Muscle of leg (tissue), 11 donors: ENCODE data around the gene OR7C2. TPM values are rescaled to one million over a fixed set of nuclear protein-coding genes. Genes with fewer than 3 reads are reported as not detected.

Experiments used
- DNase-seq: peaks from one replicate; pipeline ENCODE4 v3.0.0; 2013
- H3K27ac ChIP-seq: one replicate; pipeline ENCODE4 v1.5.1; 2013; ENCODE audit warnings: mild to moderate bottlenecking, low read length, control low read depth
- H3K27me3 ChIP-seq: one replicate; pipeline ENCODE4 v1.6.1; 2013; ENCODE audit warnings: low read length; ENCODE audit not compliant: control insufficient read depth, insufficient read depth
- H3K36me3 ChIP-seq: one replicate; pipeline ENCODE4 v1.6.1; 2013; ENCODE audit warnings: low read length; ENCODE audit not compliant: control insufficient read depth, insufficient read depth
- H3K4me1 ChIP-seq: one replicate; pipeline ENCODE4 v1.6.1; 2013; ENCODE audit warnings: low read length; ENCODE audit not compliant: control insufficient read depth, insufficient read depth
- H3K4me3 ChIP-seq: one replicate; pipeline ENCODE4 v1.5.1; 2013; ENCODE audit warnings: low read length, control low read depth
- H3K9me3 ChIP-seq: replicated peaks from 2 replicates; pipeline ENCODE4 v1.6.1; 2013; ENCODE audit warnings: low read depth, low read length; ENCODE audit not compliant: control insufficient read depth
- WGBS: methylation state at CpG from one replicate; pipeline ENCODE4 v1.1.5; 2013; ENCODE audit warnings: missing lambda C conversion rate; ENCODE audit not compliant: insufficient coverage; 5-methylcytosine and 5-hydroxymethylcytosine counted together
- polyA plus RNA-seq, 8 donors: library from polyadenylated mRNA; unstranded; fragments of 120-200 nt; gene quantifications; one replicate each; pipeline versions ENCODE4 v1.2.1 to v1.2.3, GENCODE V29; 2013; ENCODE audit warnings: inconsistent platforms in 1 of 8, low replicate concordance in 1 of 8; ENCODE audit not compliant: insufficient read length in 8 of 8, insufficient read depth in 1 of 8
- total RNA-seq: library from RNA; stranded (reverse); fragments of 120-200 nt; gene quantifications from one replicate; pipeline ENCODE4 v1.2.4, GENCODE V29; 2013

OR7C2 gene
- total and polyA plus RNA-seq, 9 donors = not detected

DNA sequence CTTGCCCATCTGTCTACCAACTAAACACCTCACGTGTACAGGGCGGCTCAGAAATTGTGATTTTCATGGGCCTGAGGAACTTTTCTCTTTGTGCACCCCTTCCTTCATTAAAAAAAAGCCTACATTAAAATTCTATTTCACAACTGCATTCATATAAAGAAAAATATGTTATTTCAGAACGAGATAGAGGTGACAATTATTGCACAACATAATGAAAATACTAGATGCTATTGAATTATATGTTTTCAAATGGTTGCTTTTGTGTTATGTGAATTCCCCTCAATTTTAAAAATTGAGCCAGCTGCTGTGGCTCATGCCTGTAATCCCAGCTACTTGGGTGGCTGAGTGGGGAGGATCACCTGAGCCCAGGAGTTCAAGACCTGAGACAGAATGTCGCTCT is 33.2 kb downstream of the OR7C2 start:
- no CpG with 5 or more reads among the region's 4 CpGs for WGBS
- H3K4me3 ChIP-seq = no peak overlapping the region
- no peaks in the 10 kb centered on the region for H3K9me3 ChIP-seq
- no peaks in the 10 kb centered on the region for H3K4me1 ChIP-seq
- peaks cover 18% of the 10 kb centered on the region for H3K27me3 ChIP-seq
- H3K36me3 ChIP-seq = no peaks in the 10 kb centered on the region
- no peak for DNase-seq
- no peak overlapping the region for H3K27ac ChIP-seq

DNA sequence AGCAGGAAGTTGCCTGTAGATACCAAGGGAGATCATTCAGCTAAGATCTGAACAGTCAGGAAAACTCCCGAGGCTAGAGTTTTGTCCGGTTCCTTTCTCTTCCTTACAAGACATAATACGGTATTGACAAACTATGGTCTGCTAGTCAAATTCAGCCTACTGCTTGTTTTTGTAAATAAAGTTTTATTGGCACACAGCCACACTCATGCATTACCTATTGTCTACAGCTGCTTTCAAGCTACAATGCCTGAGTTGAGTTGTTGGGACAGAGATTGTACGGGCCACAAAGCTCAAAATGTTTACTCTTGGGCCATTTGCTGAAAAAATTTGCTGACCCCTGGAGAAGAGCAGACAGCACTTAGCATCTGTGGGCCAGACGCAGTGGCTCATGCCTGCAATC is 35.8 kb downstream of the OR7C2 start:
- H3K36me3 ChIP-seq = no peaks in the 10 kb centered on the region
- WGBS = 79% methylated on average over 2 of the region's 5 CpGs
- H3K4me1 ChIP-seq = peaks cover 5% of the 10 kb centered on the region
- H3K27ac ChIP-seq = no peak overlapping the region
- H3K9me3 ChIP-seq = no peaks in the 10 kb centered on the region
- no peak overlapping the region for H3K4me3 ChIP-seq
- H3K27me3 ChIP-seq = peaks cover 37% of the 10 kb centered on the region
- DNase-seq = no peak

DNA sequence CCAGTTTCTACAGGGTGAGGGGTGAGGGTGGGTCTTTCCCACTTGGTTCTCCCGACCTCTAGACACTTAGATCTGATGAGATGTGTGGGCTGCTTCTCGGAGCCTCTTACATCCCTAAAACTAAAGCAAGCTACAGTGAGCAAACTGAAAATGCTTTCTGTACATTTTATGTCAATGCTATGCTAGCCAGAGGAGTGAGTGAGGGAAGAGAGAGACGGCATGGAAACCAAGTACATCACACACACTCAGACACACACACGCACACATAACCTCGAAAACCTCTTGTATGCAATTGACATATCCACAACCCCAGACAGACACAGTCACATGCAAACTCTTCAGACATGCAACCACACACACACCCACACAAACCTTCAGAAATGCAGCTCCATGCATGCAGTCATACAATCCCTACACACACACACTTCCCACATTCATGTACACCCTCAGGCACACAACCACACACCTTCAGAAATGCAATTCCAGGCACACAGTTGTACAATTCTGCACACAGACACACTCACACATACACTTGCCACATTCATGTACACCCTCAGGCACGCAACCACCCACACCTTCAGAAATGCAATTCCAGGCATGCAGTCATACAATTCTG is 37.0 kb downstream of the OR7C2 start:
- 76% methylated on average over 2 of the region's 6 CpGs for WGBS
- Histone ChIP-seq H3K27ac (no peak overlapping the region), H3K4me1 (peaks cover 5% of the 10 kb centered on the region), H3K36me3 (no peaks in the 10 kb centered on the region), H3K27me3 (peaks cover 37% of the 10 kb centered on the region), H3K9me3 (no peaks in the 10 kb centered on the region), H3K4me3 (no peak overlapping the region)
- DNase-seq = no peak

DNA sequence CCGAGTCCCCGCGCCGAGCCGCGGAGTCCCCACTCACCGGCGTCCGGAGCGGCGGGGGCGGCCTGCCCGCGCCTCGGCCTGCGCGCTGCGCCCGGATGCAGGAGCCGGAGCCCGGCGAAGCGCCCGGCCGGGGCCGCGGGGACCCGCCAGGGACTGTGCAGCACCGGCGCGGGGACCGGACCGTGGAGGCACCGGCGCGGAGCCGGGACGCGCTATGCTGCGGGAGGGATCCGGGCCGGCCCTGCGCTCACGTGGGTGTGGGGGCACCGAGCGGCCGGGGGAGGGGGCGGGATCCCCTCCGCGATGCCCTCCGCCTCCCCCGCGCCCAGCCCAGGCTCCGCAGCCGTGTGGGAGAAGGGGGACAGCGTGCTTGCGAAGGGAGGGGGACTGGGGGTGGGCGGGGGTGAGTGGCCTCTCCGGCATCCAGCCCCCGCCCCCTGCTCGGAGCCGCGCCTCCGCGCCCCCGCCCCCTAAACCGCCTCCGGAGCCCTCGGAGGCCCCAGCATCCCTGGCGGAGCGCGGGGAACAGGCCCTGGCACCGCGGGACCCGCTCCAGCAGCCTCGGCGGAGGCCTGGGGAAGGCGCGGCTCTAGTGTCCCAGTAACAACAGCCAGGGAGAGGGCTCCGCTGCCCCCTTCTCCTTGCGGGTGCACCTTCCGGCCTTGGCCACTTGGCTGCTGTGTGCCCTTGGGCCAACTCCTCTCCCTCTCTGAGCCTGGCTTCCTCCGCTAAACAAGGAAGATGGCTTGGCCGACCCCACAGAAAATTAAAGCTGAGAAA is 38.4 kb downstream of the OR7C2 start, which contains the start of gene SLC1A6:
Gene SLC1A6 (minus strand): TSS at position 389 of the 780 bp plus-strand sequence. CDS start 6,954 bp downstream, outside the sequence.
- Histone ChIP-seq H3K4me1 (peaks cover 5% of the 10 kb centered on the region), H3K4me3 (no peak within 1 kb of the TSS), H3K27me3 (peaks cover 37% of the 10 kb centered on the region), H3K9me3 (no peaks in the 10 kb centered on the region), H3K27ac (no peak within 1 kb of the TSS), H3K36me3 (no peaks in the 10 kb centered on the region)
- DNase-seq = peak; percentile 5
- under 1% methylated on average over 72 of the region's 84 CpGs for WGBS

DNA sequence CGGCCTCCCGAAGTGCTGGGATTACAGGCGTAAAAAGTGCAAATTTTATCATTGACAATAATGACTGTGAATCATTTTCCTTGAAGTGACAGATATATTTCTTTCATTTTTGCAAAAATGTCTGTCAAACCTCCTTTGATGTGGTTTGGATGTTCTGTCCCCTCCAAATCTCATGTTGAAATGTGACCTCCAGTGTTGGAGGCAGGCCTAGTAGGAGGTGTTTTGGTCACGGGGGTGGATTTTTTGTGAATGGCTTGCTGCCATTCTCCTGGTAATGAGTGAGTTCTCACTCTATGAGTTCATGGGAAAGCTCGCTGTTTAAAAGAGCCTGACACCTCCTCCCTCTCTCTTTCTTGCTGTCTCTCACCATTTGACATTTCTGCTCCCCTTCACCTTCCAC is 43.8 kb downstream of the OR7C2 start:
- H3K27ac ChIP-seq = no peak overlapping the region
- no peaks in the 10 kb centered on the region for H3K36me3 ChIP-seq
- H3K4me1 ChIP-seq = peaks cover 2% of the 10 kb centered on the region
- WGBS = 33% methylated on average over 1 of the region's 5 CpGs
- peaks cover 15% of the 10 kb centered on the region for H3K27me3 ChIP-seq
- no peak for DNase-seq
- H3K4me3 ChIP-seq = no peak overlapping the region
- H3K9me3 ChIP-seq = no peaks in the 10 kb centered on the region

Other genes with a start within 250 kb of the OR7C2 start
- gene ADGRE2, start 162.9 kb upstream of the OR7C2 start, total RNA-seq = 0.31 TPM
- 1 to 10 TPM in 1 of 8 donors, under 1 TPM in 7; 0.22 to 3.6 (median 0.51) TPM for gene ADGRE2, start 162.9 kb upstream of the OR7C2 start, polyA plus RNA-seq
- gene OR7A5, start 106.3 kb upstream of the OR7C2 start, total RNA-seq = not detected
- under 1 TPM in 3 of 8 donors, not detected in 5; 0.05 to 0.50 (median 0.44) TPM for gene OR7A5, start 106.3 kb upstream of the OR7C2 start, polyA plus RNA-seq
- 0.04 TPM for gene OR7C1, start 106.3 kb upstream of the OR7C2 start, total RNA-seq
- under 1 TPM; 0.11 to 0.29 (median 0.16) TPM for gene OR7C1, start 106.3 kb upstream of the OR7C2 start, polyA plus RNA-seq
- gene OR7A10, start 92.6 kb upstream of the OR7C2 start, total RNA-seq = not detected
- gene OR7A10, start 92.6 kb upstream of the OR7C2 start, polyA plus RNA-seq = not detected
- gene OR7A17, start 55.4 kb upstream of the OR7C2 start, total RNA-seq = not detected
- under 1 TPM in 1 of 8 donors, not detected in 7; 0.12 TPM for gene OR7A17, start 55.4 kb upstream of the OR7C2 start, polyA plus RNA-seq
- 0.09 TPM for gene SLC1A6, start 38.4 kb downstream of the OR7C2 start, total RNA-seq
- gene SLC1A6, start 38.4 kb downstream of the OR7C2 start, polyA plus RNA-seq = 1 to 10 TPM in 1 of 8 donors, under 1 TPM in 6, not detected in 1; 0.13 to 3.3 (median 0.29) TPM
- not detected for gene CASP14, start 108.0 kb downstream of the OR7C2 start, total RNA-seq
- gene CASP14, start 108.0 kb downstream of the OR7C2 start, polyA plus RNA-seq = under 1 TPM in 5 of 8 donors, not detected in 3; 0.04 to 0.17 (median 0.12) TPM
- gene OR1I1, start 140.7 kb downstream of the OR7C2 start, total RNA-seq = not detected
- gene OR1I1, start 140.7 kb downstream of the OR7C2 start, polyA plus RNA-seq = under 1 TPM in 4 of 8 donors, not detected in 4; 0.04 to 0.19 (median 0.05) TPM
- 10.9 TPM for gene SYDE1, start 165.9 kb downstream of the OR7C2 start, total RNA-seq
- gene SYDE1, start 165.9 kb downstream of the OR7C2 start, polyA plus RNA-seq = 10 to 100 TPM; 14.9 to 26.0 (median 19.2) TPM